ENCODE results near the gene CYP1B1. TPM values are rescaled to one million over a fixed set of nuclear protein-coding genes. Genes with fewer than 3 reads are reported as not detected.

Gene CYP1B1
- polyA plus RNA-seq, 1 donor from 2014 or later, result not detected

- Histone ChIP-seq H3F3A (ENCODE audit: insufficient read depth, low read length, poor library complexity, severe bottlenecking) (no peaks in the 10 kb centered on the region), H2AFZ (ENCODE audit: low read depth, low read length) (no peak overlapping the region), H3K9ac (ENCODE audit: low read length) (no peak overlapping the region), H3K4me3 (ENCODE audit: low read length) (no peak overlapping the region), H3K9me2 (ENCODE audit: insufficient read depth, low read length) (no peaks in the 10 kb centered on the region), H3K4me2 (ENCODE audit: low read length) (no peak overlapping the region), H3K79me2 (replicated peaks; ENCODE audit: insufficient read depth, low read length) (no peaks in the 10 kb centered on the region), H3K9me3 (ENCODE audit: low read length) (no peaks in the 10 kb centered on the region), H3K27ac (ENCODE audit: low read length) (no peak overlapping the region), H3K36me3 (ENCODE audit: insufficient read depth, low read length) (no peaks in the 10 kb centered on the region), H4K20me1 (ENCODE audit: insufficient read depth) (no peaks in the 10 kb centered on the region), H3K27me3 (ENCODE audit: insufficient read depth, low read depth, low read length) (no peaks in the 10 kb centered on the region)
- no peak for TF ChIP-seq SMC3 (conservative IDR thresholded peaks at IDR 0.05; ENCODE audit: poor library complexity)
- TF ChIP-seq POLR2AphosphoS5 (IDR thresholded peaks at IDR 0.05), result no peak
- no peak for TF ChIP-seq EZH2 (IDR thresholded peaks at IDR 0.05; ENCODE audit: borderline replicate concordance, insufficient read depth, low read length, poor library complexity, severe bottlenecking)
- TF ChIP-seq TAF1 (IDR thresholded peaks at IDR 0.05; ENCODE audit: low read depth), result no peak
- TF ChIP-seq EP300 (conservative IDR thresholded peaks at IDR 0.05; ENCODE audit: poor library complexity, severe bottlenecking), result no peak
- TF ChIP-seq RAD21 (conservative IDR thresholded peaks at IDR 0.05), result no peak
- TF ChIP-seq, protein P1, sequence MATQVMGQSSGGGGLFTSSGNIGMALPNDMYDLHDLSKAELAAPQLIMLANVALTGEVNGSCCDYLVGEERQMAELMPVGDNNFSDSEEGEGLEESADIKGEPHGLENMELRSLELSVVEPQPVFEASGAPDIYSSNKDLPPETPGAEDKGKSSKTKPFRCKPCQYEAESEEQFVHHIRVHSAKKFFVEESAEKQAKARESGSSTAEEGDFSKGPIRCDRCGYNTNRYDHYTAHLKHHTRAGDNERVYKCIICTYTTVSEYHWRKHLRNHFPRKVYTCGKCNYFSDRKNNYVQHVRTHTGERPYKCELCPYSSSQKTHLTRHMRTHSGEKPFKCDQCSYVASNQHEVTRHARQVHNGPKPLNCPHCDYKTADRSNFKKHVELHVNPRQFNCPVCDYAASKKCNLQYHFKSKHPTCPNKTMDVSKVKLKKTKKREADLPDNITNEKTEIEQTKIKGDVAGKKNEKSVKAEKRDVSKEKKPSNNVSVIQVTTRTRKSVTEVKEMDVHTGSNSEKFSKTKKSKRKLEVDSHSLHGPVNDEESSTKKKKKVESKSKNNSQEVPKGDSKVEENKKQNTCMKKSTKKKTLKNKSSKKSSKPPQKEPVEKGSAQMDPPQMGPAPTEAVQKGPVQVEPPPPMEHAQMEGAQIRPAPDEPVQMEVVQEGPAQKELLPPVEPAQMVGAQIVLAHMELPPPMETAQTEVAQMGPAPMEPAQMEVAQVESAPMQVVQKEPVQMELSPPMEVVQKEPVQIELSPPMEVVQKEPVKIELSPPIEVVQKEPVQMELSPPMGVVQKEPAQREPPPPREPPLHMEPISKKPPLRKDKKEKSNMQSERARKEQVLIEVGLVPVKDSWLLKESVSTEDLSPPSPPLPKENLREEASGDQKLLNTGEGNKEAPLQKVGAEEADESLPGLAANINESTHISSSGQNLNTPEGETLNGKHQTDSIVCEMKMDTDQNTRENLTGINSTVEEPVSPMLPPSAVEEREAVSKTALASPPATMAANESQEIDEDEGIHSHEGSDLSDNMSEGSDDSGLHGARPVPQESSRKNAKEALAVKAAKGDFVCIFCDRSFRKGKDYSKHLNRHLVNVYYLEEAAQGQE (IDR thresholded peaks at IDR 0.05; ENCODE audit: borderline replicate concordance), result no peak
- TF ChIP-seq MXI1 (conservative IDR thresholded peaks at IDR 0.05; ENCODE audit: poor library complexity, severe bottlenecking), result no peak
- TF ChIP-seq, protein P2, sequence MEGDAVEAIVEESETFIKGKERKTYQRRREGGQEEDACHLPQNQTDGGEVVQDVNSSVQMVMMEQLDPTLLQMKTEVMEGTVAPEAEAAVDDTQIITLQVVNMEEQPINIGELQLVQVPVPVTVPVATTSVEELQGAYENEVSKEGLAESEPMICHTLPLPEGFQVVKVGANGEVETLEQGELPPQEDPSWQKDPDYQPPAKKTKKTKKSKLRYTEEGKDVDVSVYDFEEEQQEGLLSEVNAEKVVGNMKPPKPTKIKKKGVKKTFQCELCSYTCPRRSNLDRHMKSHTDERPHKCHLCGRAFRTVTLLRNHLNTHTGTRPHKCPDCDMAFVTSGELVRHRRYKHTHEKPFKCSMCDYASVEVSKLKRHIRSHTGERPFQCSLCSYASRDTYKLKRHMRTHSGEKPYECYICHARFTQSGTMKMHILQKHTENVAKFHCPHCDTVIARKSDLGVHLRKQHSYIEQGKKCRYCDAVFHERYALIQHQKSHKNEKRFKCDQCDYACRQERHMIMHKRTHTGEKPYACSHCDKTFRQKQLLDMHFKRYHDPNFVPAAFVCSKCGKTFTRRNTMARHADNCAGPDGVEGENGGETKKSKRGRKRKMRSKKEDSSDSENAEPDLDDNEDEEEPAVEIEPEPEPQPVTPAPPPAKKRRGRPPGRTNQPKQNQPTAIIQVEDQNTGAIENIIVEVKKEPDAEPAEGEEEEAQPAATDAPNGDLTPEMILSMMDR (IDR thresholded peaks at IDR 0.05; ENCODE audit: poor library complexity, severe bottlenecking), result no peak
Observed at GRCh38 chr2:38030635-38031355, 45.2 kb downstream of the CYP1B1 start.

GRCh38 chr2:38029512-38029911 is 46.4 kb downstream of the CYP1B1 start:
- Histone ChIP-seq H3K9ac (ENCODE audit: low read length) (no peak overlapping the region), H3K27me3 (ENCODE audit: insufficient read depth, low read depth, low read length) (no peaks in the 10 kb centered on the region), H2AFZ (ENCODE audit: low read depth, low read length) (no peak overlapping the region), H3K9me3 (ENCODE audit: low read length) (no peaks in the 10 kb centered on the region), H3K36me3 (ENCODE audit: insufficient read depth, low read length) (no peaks in the 10 kb centered on the region), H3K9me2 (ENCODE audit: insufficient read depth, low read length) (no peaks in the 10 kb centered on the region), H4K20me1 (ENCODE audit: insufficient read depth) (no peaks in the 10 kb centered on the region), H3K27ac (ENCODE audit: low read length) (no peak overlapping the region), H3K4me2 (ENCODE audit: low read length) (no peak overlapping the region), H3F3A (ENCODE audit: insufficient read depth, low read length, poor library complexity, severe bottlenecking) (no peaks in the 10 kb centered on the region), H3K79me2 (replicated peaks; ENCODE audit: insufficient read depth, low read length) (no peaks in the 10 kb centered on the region), H3K4me3 (ENCODE audit: low read length) (no peak overlapping the region)
- TF ChIP-seq TAF1 (IDR thresholded peaks at IDR 0.05; ENCODE audit: low read depth) (no peak), EZH2 (IDR thresholded peaks at IDR 0.05; ENCODE audit: borderline replicate concordance, insufficient read depth, low read length, poor library complexity, severe bottlenecking) (no peak), RAD21 (conservative IDR thresholded peaks at IDR 0.05) (no peak), SMC3 (conservative IDR thresholded peaks at IDR 0.05; ENCODE audit: poor library complexity) (no peak), MXI1 (conservative IDR thresholded peaks at IDR 0.05; ENCODE audit: poor library complexity, severe bottlenecking) (no peak), POLR2AphosphoS5 (IDR thresholded peaks at IDR 0.05) (no peak), EP300 (conservative IDR thresholded peaks at IDR 0.05; ENCODE audit: poor library complexity, severe bottlenecking) (no peak)
- TF ChIP-seq, protein P2 (IDR thresholded peaks at IDR 0.05; ENCODE audit: poor library complexity, severe bottlenecking), result no peak
- TF ChIP-seq, protein P1 (IDR thresholded peaks at IDR 0.05; ENCODE audit: borderline replicate concordance), result no peak

Measured in neural cell (in vitro differentiated cells).